ENCODE measurements around the gene CBLL2.
A peak's percentile ranks its signal among the peaks of the same experiment; 100 is the strongest.

CBLL2 gene

DNA sequence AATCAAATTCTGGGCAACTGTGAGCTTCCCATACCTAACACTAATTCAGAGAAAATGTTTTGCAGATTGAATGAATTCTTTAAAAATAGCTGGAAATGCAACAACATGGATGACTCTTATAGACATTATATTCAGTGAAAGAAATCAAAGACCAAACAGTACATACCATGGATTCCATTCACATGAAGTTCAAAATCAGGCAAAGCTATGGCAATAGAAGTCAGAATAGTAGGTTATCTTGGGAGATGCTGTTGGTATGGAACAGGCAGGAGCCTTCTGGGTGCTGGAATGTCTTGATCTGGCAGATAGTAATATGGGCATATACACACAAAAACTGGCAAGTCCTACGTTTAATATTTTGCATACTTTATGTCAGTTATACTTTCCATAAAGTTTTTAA, 25.5 kb upstream of the CBLL2 start:
- no peak overlapping the region for H3K4me3 ChIP-seq (ENCODE audit: insufficient read depth in 1 of 2, low read depth in 1 of 2, low read length in 2 of 2)
- no peaks in the 10 kb centered on the region for H3K36me3 ChIP-seq (ENCODE audit: control insufficient read depth in 1 of 2, insufficient read depth in 2 of 2, low read depth in 1 of 2, low read length in 2 of 2)
- H3K9me3 ChIP-seq (ENCODE audit: control insufficient read depth, low read length) = no peaks in the 10 kb centered on the region
- peaks cover 2% of the 10 kb centered on the region for H3K4me1 ChIP-seq (ENCODE audit: control insufficient read depth, insufficient read depth, low read depth, low read length)
- H3K4ac ChIP-seq (ENCODE audit: low read depth in 1 of 2, low read length in 2 of 2) = no peak overlapping the region
- no peak overlapping the region for H2BK15ac ChIP-seq (ENCODE audit: low read depth, poor library complexity, severe bottlenecking)
- H2AK5ac ChIP-seq (ENCODE audit: low read length, severe bottlenecking) = no peak overlapping the region
- no peak overlapping the region for H4K8ac ChIP-seq (ENCODE audit: low read length)
- H2BK5ac ChIP-seq (ENCODE audit: low read depth, low read length, poor library complexity, severe bottlenecking) = no peak overlapping the region
- peak overlapping the region; percentile 82 for H3K27ac ChIP-seq (ENCODE audit: low read length, poor library complexity, severe bottlenecking)
- H3K79me1 ChIP-seq (replicated peaks; ENCODE audit: low read length, poor library complexity, severe bottlenecking) = no peaks in the 10 kb centered on the region
- no peak overlapping the region for H4K91ac ChIP-seq (ENCODE audit: low read length)
- no peak overlapping the region for H3K9ac ChIP-seq (ENCODE audit: low read length)
- no CpG with 5 or more reads among the region's 1 CpG for WGBS
- no peak overlapping the region for H2AFZ ChIP-seq (ENCODE audit: low read depth, low read length)
- no peak overlapping the region for H3K14ac ChIP-seq (ENCODE audit: low read length in 2 of 2)
- no peak overlapping the region for H3K4me2 ChIP-seq (ENCODE audit: low read length, poor library complexity, severe bottlenecking)
- no peak overlapping the region for H3K23ac ChIP-seq (ENCODE audit: low read length in 2 of 2)
- no peak overlapping the region for H2BK12ac ChIP-seq (ENCODE audit: low read length in 2 of 2)
- H3K18ac ChIP-seq (ENCODE audit: low read depth in 1 of 2, low read length in 2 of 2) = no peak overlapping the region
- H3K27me3 ChIP-seq (ENCODE audit: control insufficient read depth in 1 of 2, insufficient read depth in 1 of 2, low read length in 2 of 2) = no peaks in the 10 kb centered on the region
- DNase-seq = no peak
- H2BK120ac ChIP-seq (ENCODE audit: low read depth, low read length) = no peak overlapping the region

DNA sequence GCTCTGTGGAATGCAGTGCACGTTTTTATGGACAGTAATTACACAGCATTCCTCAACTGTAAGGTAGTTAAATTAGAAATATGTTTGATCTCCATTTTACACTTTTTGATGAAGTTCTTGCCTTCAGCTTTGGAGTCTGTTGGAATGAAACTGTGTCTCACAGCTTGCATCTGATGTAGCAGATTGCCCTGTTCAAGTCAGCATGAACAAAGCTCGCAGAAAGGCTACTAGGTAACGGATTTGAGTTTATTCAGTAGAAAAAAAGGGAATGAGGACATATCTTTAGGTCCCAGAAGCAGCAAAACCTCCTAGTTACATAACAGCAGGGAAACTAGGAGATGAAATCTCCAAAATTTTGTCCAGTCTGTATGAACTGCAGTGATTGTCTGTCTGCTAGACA, 24.3 kb upstream of the CBLL2 start:
- Histone ChIP-seq H3K23ac (ENCODE audit: low read length in 2 of 2) (no peak overlapping the region), H2BK15ac (ENCODE audit: low read depth, poor library complexity, severe bottlenecking) (no peak overlapping the region), H3K9ac (ENCODE audit: low read length) (no peak overlapping the region), H2AFZ (ENCODE audit: low read depth, low read length) (no peak overlapping the region), H3K4me2 (ENCODE audit: low read length, poor library complexity, severe bottlenecking) (no peak overlapping the region), H3K9me3 (ENCODE audit: control insufficient read depth, low read length) (no peaks in the 10 kb centered on the region), H3K4ac (ENCODE audit: low read depth in 1 of 2, low read length in 2 of 2) (no peak overlapping the region), H3K36me3 (ENCODE audit: control insufficient read depth in 1 of 2, insufficient read depth in 2 of 2, low read depth in 1 of 2, low read length in 2 of 2) (no peaks in the 10 kb centered on the region), H3K4me3 (ENCODE audit: insufficient read depth in 1 of 2, low read depth in 1 of 2, low read length in 2 of 2) (no peak overlapping the region), H2BK5ac (ENCODE audit: low read depth, low read length, poor library complexity, severe bottlenecking) (no peak overlapping the region), H3K14ac (ENCODE audit: low read length in 2 of 2) (no peak overlapping the region), H2BK120ac (ENCODE audit: low read depth, low read length) (no peak overlapping the region), H3K18ac (ENCODE audit: low read depth in 1 of 2, low read length in 2 of 2) (no peak overlapping the region), H2BK12ac (ENCODE audit: low read length in 2 of 2) (no peak overlapping the region), H3K27ac (ENCODE audit: low read length, poor library complexity, severe bottlenecking) (no peak overlapping the region), H3K4me1 (ENCODE audit: control insufficient read depth, insufficient read depth, low read depth, low read length) (peaks cover 2% of the 10 kb centered on the region), H3K27me3 (ENCODE audit: control insufficient read depth in 1 of 2, insufficient read depth in 1 of 2, low read length in 2 of 2) (no peaks in the 10 kb centered on the region), H2AK5ac (ENCODE audit: low read length, severe bottlenecking) (no peak overlapping the region), H3K79me1 (replicated peaks; ENCODE audit: low read length, poor library complexity, severe bottlenecking) (no peaks in the 10 kb centered on the region), H4K8ac (ENCODE audit: low read length) (no peak overlapping the region), H4K91ac (ENCODE audit: low read length) (no peak overlapping the region)
- WGBS = 86% methylated on average over 1 of the region's 3 CpGs
- no peak for DNase-seq

DNA sequence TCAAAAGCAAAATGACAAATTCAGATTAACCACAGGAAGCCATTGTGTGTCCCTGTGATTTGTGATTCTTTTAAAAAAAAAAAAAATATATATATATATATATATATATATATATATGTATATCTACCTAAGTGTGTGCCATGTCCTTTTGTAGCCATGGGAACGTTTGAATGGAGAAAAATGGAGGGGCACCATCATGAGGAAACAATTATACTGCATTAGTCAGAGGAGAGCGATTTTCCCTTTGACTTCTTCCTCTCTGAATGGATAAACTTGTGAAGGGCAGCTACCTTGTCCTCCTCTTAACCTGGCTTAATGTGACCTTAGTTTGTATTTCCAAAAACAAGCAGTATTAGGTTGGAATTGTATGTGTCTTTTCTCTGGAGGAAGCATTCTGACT, 23.3 kb upstream of the CBLL2 start:
- Histone ChIP-seq H3K4me2 (ENCODE audit: low read length, poor library complexity, severe bottlenecking) (no peak overlapping the region), H3K4ac (ENCODE audit: low read depth in 1 of 2, low read length in 2 of 2) (no peak overlapping the region), H3K9me3 (ENCODE audit: control insufficient read depth, low read length) (no peaks in the 10 kb centered on the region), H3K36me3 (ENCODE audit: control insufficient read depth in 1 of 2, insufficient read depth in 2 of 2, low read depth in 1 of 2, low read length in 2 of 2) (no peaks in the 10 kb centered on the region), H2AFZ (ENCODE audit: low read depth, low read length) (no peak overlapping the region), H3K4me3 (ENCODE audit: insufficient read depth in 1 of 2, low read depth in 1 of 2, low read length in 2 of 2) (no peak overlapping the region), H2AK5ac (ENCODE audit: low read length, severe bottlenecking) (no peak overlapping the region), H2BK5ac (ENCODE audit: low read depth, low read length, poor library complexity, severe bottlenecking) (no peak overlapping the region), H2BK120ac (ENCODE audit: low read depth, low read length) (no peak overlapping the region), H3K9ac (ENCODE audit: low read length) (no peak overlapping the region), H3K27me3 (ENCODE audit: control insufficient read depth in 1 of 2, insufficient read depth in 1 of 2, low read length in 2 of 2) (no peaks in the 10 kb centered on the region), H3K23ac (ENCODE audit: low read length in 2 of 2) (no peak overlapping the region), H3K14ac (ENCODE audit: low read length in 2 of 2) (no peak overlapping the region), H2BK12ac (ENCODE audit: low read length in 2 of 2) (no peak overlapping the region), H2BK15ac (ENCODE audit: low read depth, poor library complexity, severe bottlenecking) (no peak overlapping the region), H3K4me1 (ENCODE audit: control insufficient read depth, insufficient read depth, low read depth, low read length) (peaks cover 2% of the 10 kb centered on the region), H3K79me1 (replicated peaks; ENCODE audit: low read length, poor library complexity, severe bottlenecking) (no peaks in the 10 kb centered on the region), H4K91ac (ENCODE audit: low read length) (no peak overlapping the region), H3K27ac (ENCODE audit: low read length, poor library complexity, severe bottlenecking) (no peak overlapping the region), H3K18ac (ENCODE audit: low read depth in 1 of 2, low read length in 2 of 2) (no peak overlapping the region), H4K8ac (ENCODE audit: low read length) (no peak overlapping the region)
- WGBS = no CpG with 5 or more reads among the region's 2 CpGs
- DNase-seq = no peak

DNA sequence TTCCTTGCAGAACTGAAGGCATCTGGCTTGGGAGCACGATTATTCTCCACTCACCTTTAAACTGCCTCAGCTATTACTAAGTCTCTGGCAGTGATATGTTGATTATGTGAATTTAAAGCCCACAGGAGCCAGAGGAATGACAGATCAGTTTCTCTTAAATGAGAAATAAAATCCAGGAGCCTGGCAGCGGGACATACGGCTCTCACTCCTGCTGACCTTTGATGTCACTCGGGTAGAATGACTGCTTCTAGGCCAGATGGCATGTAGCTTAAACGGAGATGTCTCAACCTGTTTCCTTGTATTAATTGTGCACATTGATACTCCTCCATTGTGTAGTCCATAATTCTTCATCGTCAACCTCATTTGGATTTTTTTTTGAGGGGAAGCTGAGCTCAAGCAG, 4.0 kb upstream of the CBLL2 start:
- Histone ChIP-seq H3K27ac (ENCODE audit: low read length, poor library complexity, severe bottlenecking) (no peak overlapping the region), H3K9ac (ENCODE audit: low read length) (no peak overlapping the region), H4K8ac (ENCODE audit: low read length) (no peak overlapping the region), H2AK5ac (ENCODE audit: low read length, severe bottlenecking) (no peak overlapping the region), H3K4me1 (ENCODE audit: control insufficient read depth, insufficient read depth, low read depth, low read length) (no peaks in the 10 kb centered on the region), H3K36me3 (ENCODE audit: control insufficient read depth in 1 of 2, insufficient read depth in 2 of 2, low read depth in 1 of 2, low read length in 2 of 2) (no peaks in the 10 kb centered on the region), H3K4ac (ENCODE audit: low read depth in 1 of 2, low read length in 2 of 2) (no peak overlapping the region), H2BK5ac (ENCODE audit: low read depth, low read length, poor library complexity, severe bottlenecking) (no peak overlapping the region), H2BK120ac (ENCODE audit: low read depth, low read length) (no peak overlapping the region), H3K18ac (ENCODE audit: low read depth in 1 of 2, low read length in 2 of 2) (no peak overlapping the region), H3K4me2 (ENCODE audit: low read length, poor library complexity, severe bottlenecking) (no peak overlapping the region), H3K27me3 (ENCODE audit: control insufficient read depth in 1 of 2, insufficient read depth in 1 of 2, low read length in 2 of 2) (no peaks in the 10 kb centered on the region), H3K4me3 (ENCODE audit: insufficient read depth in 1 of 2, low read depth in 1 of 2, low read length in 2 of 2) (no peak overlapping the region), H4K91ac (ENCODE audit: low read length) (no peak overlapping the region), H2BK12ac (ENCODE audit: low read length in 2 of 2) (no peak overlapping the region), H3K23ac (ENCODE audit: low read length in 2 of 2) (no peak overlapping the region), H3K9me3 (ENCODE audit: control insufficient read depth, low read length) (no peaks in the 10 kb centered on the region), H3K14ac (ENCODE audit: low read length in 2 of 2) (no peak overlapping the region), H2AFZ (ENCODE audit: low read depth, low read length) (no peak overlapping the region), H2BK15ac (ENCODE audit: low read depth, poor library complexity, severe bottlenecking) (no peak overlapping the region), H3K79me1 (replicated peaks; ENCODE audit: low read length, poor library complexity, severe bottlenecking) (no peaks in the 10 kb centered on the region)
- WGBS = 92% methylated on average over 5 of the region's 6 CpGs
- DNase-seq = no peak
